RWPE1 (cell line): Measurements from ENCODE around the gene NUBPL.

Source experiments
- CTCF ChIA-PET: fragments of 350-600 bp; sonication (Branson Sonifier 250); formaldehyde crosslinking; extraction: SDS; loops from one replicate; lab custom pipeline; 2021; lab: Yijun Ruan, JAX
- POLR2A ChIA-PET: fragments of 400-600 bp; formaldehyde crosslinking; extraction: SDS; loops from one replicate; lab custom pipeline; 2020; ENCODE audit warnings: antibody characterized with exemption; ENCODE audit not compliant: low non-redundant PET; lab: Yijun Ruan, JAX
- DNase-seq: peaks from one replicate; pipeline ENCODE4 v3.0.0; 2012; ENCODE audit warnings: low spot score
- H3K27ac ChIP-seq: fragments of 450-650 bp; 2 replicates; pipeline ENCODE4 v1.5.1; 2017
- TF ChIP-seq, protein P1 (sequence below): fragments of 450-650 bp; conservative IDR thresholded peaks from 2 replicates; pipeline ENCODE4 v1.5.1; 2017; ENCODE audit warnings: low read depth, mild to moderate bottlenecking

Gene NUBPL

DNA sequence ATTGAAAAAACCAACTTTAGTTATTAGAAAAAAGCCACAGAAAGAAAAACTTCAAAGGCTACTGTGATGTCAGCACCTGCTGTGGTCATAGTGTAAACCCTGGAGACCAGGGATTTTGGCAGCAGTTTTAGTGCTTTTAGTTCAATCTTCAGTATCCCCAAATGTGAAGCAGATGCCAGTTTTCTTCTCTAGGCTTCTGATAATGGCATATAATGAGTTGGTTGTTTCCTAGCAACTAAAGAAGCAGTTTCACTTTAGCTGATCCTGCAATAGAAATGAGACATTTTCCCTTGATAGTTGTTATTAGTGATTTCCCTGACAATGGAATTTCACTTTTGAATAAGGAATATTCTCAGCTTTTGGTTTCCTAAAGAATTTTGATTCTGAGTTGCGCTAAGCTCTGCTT is 131.2 kb downstream of the NUBPL start:
- TF ChIP-seq, protein P1, sequence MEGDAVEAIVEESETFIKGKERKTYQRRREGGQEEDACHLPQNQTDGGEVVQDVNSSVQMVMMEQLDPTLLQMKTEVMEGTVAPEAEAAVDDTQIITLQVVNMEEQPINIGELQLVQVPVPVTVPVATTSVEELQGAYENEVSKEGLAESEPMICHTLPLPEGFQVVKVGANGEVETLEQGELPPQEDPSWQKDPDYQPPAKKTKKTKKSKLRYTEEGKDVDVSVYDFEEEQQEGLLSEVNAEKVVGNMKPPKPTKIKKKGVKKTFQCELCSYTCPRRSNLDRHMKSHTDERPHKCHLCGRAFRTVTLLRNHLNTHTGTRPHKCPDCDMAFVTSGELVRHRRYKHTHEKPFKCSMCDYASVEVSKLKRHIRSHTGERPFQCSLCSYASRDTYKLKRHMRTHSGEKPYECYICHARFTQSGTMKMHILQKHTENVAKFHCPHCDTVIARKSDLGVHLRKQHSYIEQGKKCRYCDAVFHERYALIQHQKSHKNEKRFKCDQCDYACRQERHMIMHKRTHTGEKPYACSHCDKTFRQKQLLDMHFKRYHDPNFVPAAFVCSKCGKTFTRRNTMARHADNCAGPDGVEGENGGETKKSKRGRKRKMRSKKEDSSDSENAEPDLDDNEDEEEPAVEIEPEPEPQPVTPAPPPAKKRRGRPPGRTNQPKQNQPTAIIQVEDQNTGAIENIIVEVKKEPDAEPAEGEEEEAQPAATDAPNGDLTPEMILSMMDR = no peak
- POLR2A ChIA-PET = no interaction called here
- no peak for DNase-seq
- CTCF ChIA-PET = no interaction called here
- no peak overlapping the region for H3K27ac ChIP-seq

- CTCF ChIA-PET = no interaction called here
- POLR2A ChIA-PET = no interaction called here
- TF ChIP-seq, protein P1 = no peak
- DNase-seq = no peak
- no peak overlapping the region for H3K27ac ChIP-seq
Measured at GRCh38 chr14:31696378-31696777, 135.2 kb downstream of the NUBPL start.

- CTCF ChIA-PET = no interaction called here
Measured at GRCh38 chr14:31699809-31700208, 138.6 kb downstream of the NUBPL start.

DNA sequence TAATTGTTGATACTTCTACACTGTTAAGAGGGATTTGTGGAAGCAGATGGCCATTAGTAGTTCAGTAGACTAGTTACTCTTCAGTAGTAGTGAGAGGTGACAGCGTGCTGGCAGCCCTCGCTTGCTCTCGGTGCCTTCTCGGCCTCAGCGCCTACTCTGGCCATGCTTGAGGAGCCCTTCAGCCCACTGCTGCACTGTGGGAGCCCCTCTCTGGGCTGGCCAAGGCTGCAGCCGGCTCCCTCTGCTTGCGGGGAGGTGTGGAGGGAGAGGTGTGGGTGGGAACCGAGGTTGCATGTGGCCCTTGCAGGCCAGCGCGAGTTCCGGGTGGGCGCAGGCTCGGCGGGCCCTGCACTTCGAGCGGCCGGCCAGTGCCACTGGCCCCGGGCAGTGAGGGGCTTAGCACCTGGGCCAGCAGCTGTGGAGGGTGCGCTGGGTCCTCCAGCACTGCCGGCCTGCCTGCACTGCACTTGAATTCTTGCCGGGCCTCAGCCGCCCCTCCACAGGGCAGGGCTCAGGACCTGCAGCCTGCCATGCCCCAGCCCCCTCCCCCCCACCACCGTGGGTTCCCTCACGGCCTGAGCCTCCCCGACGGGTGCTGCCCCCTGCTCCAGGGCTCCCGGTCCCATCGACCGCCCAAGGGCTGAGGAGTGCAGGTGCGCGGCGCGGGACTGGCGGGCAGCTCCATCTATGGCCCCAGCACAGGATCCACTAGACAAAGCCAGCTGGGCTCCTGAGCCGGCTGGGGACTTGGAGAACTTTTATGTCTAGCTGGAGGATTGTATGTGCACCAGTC is 139.3 kb downstream of the NUBPL start:
- no peak for DNase-seq
- ChIA-PET CTCF (no interaction called here), POLR2A (no interaction called here)
- H3K27ac ChIP-seq = no peak overlapping the region
- TF ChIP-seq, protein P1 = no peak

More at GRCh38 chr14:31699809-31700208, 138.6 kb downstream of the NUBPL start:
- POLR2A ChIA-PET = no interaction called here
- no peak for DNase-seq
- H3K27ac ChIP-seq = no peak overlapping the region
- TF ChIP-seq, protein P1 = no peak

- TF ChIP-seq, protein P1 = no peak
- ChIA-PET POLR2A (no interaction called here), CTCF (no interaction called here)
- no peak overlapping the region for H3K27ac ChIP-seq
- DNase-seq = no peak
Measured at GRCh38 chr14:31702130-31702529, 140.9 kb downstream of the NUBPL start.

GRCh38 chr14:31703056-31703455 is 141.9 kb downstream of the NUBPL start:
- ChIA-PET CTCF (no interaction called here), POLR2A (no interaction called here)
- TF ChIP-seq, protein P1 = no peak

More at GRCh38 chr14:31703056-31703455, 141.9 kb downstream of the NUBPL start:
- no peak for DNase-seq
- H3K27ac ChIP-seq = no peak overlapping the region
